Measurements from ENCODE around the gene TCF23.
"Not testable (repeated sequence)": the region's sequence is repeated elsewhere in the genome, so short reads cannot be mapped to it uniquely, and the experiment has no call there.

Gene TCF23

GRCh38 chr2:27148801-27149439 is at the start of gene TCF23:
Gene TCF23, plus strand, starts transcription at chr2:27149004. Its CDS starts 130 bp downstream, at chr2:27149134.
- DNase-seq: no peak

GRCh38 chr2:27099334-27099955 is 49.4 kb upstream of the TCF23 start:
- no peak for DNase-seq

GRCh38 chr2:27100036-27100435 is 48.8 kb upstream of the TCF23 start:
- no peak for DNase-seq

- no peak for DNase-seq
Measured at GRCh38 chr2:27102329-27102728, 46.5 kb upstream of the TCF23 start.

GRCh38 chr2:27105981-27106380 is 42.8 kb upstream of the TCF23 start:
- DNase-seq: no peak

GRCh38 chr2:27108221-27108620 is 40.6 kb upstream of the TCF23 start:
- no peak for DNase-seq

- no peak for DNase-seq
Measured at GRCh38 chr2:27109083-27109482, 39.7 kb upstream of the TCF23 start.

GRCh38 chr2:27110603-27111352 is 38.0 kb upstream of the TCF23 start:
- not testable (repeated sequence) for DNase-seq

GRCh38 chr2:27111392-27112078 is 37.3 kb upstream of the TCF23 start:
- DNase-seq: not testable (repeated sequence)

GRCh38 chr2:27115519-27115918 is 33.3 kb upstream of the TCF23 start:
- no peak for DNase-seq

GRCh38 chr2:27117995-27118524 is 30.7 kb upstream of the TCF23 start:
- DNase-seq: no peak

GRCh38 chr2:27118525-27119329 is 30.1 kb upstream of the TCF23 start, which contains the start of gene CGREF1:
Gene CGREF1, minus strand, starts transcription at chr2:27119128. Its CDS starts 14,762 bp downstream, at chr2:27104366.
- peak; percentile 71 for DNase-seq

- not testable (repeated sequence) for DNase-seq
Measured at GRCh38 chr2:27119330-27119670, 29.5 kb upstream of the TCF23 start.

GRCh38 chr2:27121906-27122305 is 26.9 kb upstream of the TCF23 start:
- no peak for DNase-seq

- no peak for DNase-seq
Measured at GRCh38 chr2:27122791-27123190, 26.0 kb upstream of the TCF23 start.

GRCh38 chr2:27123302-27124150 is 25.3 kb upstream of the TCF23 start, which contains the start of gene ABHD1:
Gene ABHD1, plus strand, starts transcription at chr2:27123815. Its CDS starts 134 bp downstream, at chr2:27123949.
- peak; percentile 86 for DNase-seq

GRCh38 chr2:27125104-27125503 is 23.7 kb upstream of the TCF23 start:
- DNase-seq: no peak

GRCh38 chr2:27126252-27126710 is 22.5 kb upstream of the TCF23 start:
- DNase-seq: no peak

- no peak for DNase-seq
Measured at GRCh38 chr2:27127883-27128667, 20.7 kb upstream of the TCF23 start.
